Stimulated activated CD4-positive, alpha-beta T cell treated with anti-CD3 and anti-CD28 coated beads, Interleukin-4, amount 100 ng/mL, for 1 hour (primary cell): ENCODE data around the gene MGAT5B.

ENCODE experiments used
- DNase-seq: peaks from one replicate; pipeline ENCODE4 v3.0.0-alpha.2; 2020

Gene MGAT5B

DNA sequence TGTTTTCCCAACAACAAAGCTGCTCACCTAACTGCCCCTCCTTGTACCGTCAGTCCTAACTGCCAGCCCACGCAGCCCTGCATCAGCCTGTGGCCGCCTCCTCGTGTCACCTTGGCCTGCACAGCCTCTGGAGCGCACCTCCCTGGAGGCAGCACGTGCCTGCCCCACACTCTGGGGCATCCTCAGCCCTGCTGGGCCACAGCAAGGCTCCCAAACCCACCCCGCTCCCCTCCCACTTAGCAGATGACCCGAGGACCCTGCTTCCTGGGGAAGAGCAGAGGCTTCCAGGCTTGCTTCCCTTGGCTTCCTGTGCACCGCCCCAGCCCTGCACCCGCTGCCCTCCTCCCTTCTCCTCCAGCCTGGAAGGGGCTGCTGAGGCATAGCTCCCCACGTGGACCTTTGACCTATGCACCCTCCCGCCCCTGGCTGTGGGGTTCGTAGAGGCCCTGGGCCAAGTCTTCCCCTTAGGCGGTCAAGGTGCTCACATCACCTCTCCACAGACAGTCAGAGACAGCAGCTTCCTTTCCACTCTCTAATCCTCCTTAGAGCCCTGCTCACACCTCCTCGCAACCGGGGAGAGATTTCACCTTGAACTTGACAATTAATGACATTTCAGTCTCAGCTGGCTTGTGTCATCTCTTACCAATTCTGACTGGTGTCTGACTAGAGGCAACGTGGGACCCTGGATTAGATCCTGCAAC is 115.0 kb downstream of the MGAT5B start:
- no peak for DNase-seq

DNA sequence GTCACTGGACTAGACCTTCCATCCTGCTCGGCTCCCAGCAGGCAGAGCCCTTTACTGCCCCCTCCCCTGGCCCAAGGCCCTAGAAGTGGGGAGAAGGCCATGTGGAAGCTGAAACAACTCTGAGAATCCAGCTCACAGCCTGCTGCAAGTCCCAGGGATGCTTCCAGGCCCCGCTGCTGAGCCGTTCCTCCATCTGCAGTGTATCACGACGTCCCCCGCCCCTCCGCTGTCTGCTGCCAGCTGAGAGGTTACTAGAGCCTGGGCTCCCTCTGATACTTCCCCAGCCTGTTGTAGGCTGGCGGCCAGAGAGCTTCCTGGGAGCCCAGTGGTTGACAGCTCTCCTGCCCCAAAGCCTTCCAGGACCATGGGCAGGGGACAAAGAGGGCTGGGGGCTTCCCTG is 118.2 kb downstream of the MGAT5B start:
- no peak for DNase-seq

DNA sequence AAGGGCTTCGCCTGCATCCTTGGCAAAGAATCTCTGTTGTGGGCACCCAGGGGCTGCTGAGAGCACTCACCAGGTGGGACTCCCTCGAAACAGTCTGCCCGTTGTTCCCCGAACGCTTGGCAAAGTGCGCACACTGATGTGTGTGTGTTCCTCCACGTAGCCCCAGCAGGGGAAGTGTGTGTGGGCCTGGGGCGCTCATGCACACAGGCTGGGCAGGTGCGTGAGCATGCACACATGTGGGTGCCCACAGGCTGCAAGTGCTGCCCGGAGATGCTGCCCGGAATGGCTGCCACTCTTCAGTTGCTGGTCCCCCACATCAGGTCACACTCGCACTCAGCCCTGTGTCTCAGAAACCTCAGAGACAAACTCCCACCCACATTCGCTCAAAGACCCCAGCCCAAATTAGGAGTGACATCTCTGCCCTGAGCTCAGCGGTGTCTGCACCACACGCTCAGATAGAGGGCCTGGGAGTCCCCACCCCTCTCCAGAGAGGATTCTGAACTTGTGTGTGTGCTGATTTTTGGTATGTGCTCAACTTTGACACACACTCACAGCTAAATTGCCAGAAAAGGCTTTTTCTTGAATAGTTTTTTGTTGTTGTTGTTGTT is 119.4 kb downstream of the MGAT5B start:
- no peak for DNase-seq

DNA sequence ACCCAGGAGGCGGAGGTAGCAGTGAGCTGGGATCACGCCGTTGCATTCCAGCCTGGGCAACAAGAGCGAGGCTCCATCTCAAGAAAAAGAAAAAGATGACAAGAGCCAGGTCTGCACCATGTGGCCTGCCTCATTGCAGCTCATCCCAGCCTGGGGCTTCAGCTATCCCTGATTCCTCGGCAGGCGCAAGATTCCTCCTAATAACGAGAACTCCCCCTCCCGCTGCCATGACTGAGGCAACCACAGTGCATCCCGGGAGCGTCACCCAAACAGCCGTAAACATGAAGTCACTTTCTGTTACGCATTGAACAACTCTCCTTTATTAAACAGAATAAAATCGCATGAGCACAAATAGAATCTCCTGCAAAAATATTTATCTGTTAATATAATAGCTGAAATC is 120.6 kb downstream of the MGAT5B start:
- no peak for DNase-seq

DNA sequence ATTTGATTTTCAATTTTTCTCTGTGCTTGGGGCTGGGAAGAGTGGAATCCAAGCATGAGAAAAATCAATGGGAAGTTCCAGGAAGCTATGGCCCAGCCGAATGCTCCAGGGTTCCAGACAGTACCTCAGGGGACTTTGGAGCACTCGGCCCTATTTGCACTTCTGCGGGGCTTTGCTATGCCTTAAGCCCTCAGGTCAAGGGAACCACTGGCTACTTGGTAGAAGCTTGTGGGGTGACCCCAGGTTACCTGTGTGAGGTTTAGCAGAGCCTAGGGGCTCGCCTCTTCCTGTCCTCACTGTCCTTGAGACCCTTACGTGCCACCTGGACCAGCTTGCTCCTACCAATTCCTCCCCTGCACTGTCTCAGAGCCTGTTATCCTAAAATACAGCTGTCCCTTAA is 121.3 kb downstream of the MGAT5B start:
- no peak for DNase-seq

DNA sequence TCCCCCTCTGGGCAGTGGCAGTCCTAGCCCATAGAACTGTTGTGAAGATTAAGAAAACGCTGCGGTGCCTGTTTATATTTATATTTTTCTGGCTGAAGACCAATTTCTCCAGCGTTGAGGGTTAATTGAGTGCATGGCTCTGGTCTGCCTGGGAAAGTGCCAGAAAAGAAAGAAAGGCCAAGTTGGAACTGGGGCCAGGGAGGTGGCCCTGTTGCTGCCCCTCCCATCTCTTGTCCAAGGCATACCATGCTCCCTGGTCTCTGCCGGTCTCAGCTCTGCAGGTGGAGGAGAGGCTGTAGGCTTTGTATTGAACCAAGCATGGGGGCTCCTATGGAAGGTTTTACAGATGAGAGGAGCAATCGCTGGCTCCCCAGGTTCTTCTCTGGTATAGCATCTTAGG is 124.7 kb downstream of the MGAT5B start:
- no peak for DNase-seq

DNA sequence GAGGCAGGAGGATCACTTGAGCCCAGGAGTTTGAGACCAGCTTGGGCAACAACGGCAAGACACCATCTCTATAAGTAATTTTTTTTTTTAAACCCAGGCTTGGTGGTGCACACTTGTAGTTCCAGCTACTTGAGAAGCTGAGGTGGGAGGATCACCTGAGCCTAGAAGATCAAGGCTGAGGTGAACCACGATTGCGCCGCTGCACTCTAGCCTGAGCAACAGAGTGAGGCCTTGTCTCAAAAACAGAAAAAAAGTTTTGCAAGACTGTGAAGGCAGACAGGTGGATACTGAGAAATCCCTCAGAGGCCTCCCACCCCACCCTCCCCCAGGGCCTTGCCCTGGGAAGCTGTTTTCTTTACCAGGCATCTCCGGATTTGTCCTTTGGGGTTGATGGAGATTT is 125.4 kb downstream of the MGAT5B start:
- DNase-seq: no peak

DNA sequence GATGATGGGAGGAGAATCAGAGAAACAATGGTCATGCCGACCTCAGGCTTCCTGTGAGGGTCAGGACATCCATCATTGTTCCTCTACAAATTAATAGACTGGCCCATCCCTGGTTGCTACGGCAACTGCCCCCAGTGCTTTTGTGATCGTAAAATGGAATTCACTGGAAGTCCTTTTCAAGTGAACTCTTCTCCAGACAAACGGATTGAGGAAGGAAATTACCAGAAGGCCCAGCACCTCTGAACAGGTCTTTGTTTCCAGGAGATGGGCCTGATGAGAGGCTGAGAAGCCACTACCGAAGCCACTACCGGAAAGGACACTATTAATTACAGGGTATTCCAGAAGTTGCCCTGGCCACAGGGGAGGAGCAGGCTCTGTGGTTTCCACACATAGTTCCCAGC is 126.0 kb downstream of the MGAT5B start:
- no peak for DNase-seq

DNA sequence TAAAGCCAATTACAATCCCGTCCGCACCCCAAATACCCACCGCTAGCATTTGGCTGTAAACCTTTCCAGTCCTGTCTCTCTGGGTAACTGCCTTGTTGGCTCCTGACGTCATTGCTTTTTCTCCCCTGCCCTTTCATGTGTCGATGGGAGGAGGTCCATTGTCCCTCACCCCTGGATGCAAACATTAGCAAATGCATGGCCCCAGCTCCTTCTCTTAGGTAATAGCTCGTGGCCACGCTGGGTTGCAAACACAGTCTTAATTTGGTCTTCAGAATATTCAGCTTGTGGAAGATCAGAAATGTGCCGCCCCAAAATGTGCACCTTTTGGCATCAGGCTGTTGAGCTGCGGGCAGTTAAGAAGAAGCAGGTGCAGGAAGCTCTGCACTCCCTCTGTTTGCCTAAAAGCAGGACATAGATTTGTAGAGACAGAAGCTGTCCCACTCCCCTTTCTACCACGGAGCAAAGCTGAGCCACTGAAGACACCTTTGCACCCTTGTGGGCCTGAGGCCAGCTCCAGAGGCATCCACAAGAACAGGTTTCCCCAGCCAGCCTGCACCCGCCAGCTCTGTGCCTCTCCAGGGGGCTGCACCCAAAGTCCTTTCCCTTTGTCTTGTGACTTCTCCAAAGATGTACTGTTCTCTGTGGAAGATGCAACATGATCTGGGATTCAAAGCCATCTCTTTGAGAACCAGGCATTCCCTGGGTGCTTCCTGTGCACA is 127.3 kb downstream of the MGAT5B start:
- no peak for DNase-seq

DNA sequence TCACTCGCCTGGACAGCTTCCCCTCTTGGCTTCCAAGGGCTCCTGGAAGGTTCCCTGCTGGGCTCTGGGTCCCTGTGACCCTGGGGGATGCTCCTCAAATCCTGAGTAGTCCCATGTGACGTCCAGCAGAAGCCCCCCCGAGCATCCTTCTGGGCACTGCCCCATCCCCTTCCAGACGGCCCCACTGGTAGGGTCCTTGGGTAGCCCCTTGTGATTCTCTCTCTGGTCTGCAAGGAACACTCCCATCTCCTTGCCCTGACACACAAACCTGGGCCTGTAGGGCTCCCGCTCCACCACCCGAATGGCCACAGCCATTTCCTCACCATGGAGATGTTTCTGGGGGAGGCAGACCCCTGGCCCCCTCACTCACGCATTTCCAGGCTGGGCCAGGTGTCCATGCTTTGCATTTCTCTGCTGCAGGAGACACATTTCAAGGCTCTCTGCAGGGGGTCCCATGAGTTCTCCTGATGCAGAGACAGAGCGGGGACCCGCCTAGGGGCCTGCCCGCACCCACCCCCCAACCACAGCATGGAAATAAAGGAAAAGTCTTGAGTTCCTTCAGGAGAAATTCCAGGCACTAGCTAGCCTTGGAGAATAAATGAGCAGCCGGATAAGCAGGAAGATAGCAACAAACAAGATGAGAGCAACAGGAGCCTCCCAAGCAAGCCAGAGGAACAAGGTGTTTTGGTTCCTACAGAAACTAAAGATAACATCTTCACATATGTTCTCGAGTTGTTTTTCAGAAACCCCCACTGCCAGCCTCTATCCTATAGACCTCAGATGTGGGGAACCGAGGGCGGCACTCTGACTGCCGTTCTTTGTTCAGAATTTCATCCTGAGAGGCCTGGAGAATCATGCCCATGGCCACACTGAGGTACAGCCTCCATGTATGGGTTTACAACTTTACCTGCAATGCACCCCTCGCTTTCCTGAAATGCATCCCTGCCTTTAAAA is 128.8 kb downstream of the MGAT5B start:
- DNase-seq: no peak

DNA sequence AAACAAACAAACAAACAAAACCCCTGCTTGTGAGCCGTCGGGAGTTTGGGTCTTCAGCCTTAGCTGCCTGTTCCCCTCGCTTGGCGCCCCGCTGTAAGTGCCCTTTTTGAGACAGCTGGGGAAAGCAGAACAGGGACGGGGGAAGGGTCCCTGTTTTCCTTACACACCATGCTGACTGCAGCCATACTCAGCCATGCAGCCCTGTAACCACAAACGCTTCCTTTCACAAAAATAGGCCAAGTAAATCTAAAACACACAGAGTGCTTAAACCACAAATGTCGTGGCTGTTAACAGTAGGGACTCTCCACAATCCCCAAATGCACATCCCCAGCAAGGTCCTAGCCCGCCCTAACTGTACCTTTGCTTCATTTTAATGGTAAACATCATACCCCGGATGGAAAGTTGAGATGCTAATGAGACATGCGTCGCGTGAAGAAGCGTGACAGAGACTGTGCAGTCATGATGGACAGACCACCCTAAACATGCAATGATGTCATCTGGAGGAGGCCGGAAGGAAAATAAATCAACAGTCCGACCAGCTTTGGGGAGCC is 129.9 kb downstream of the MGAT5B start:
- no peak for DNase-seq

DNA sequence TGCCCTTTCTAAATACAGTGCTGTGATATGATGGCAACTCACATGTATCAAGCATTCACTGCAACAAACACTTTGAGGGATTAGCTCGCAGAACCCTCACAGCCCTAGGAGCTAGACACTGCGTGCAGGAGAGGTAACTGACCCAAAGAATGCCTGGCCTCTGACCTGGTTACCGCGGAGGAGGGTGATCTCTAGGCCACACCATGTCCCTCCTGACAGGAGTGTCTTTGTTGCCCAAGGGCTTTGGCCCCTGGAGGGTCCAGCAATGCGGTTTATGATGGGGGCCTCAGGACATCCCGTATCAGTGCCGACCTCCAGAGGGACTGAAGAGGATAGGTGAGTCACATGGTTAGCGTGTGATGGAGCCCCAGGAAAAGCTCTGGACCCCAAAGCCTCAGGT is 130.6 kb downstream of the MGAT5B start:
- no peak for DNase-seq
